HPDE6-E6E7 (cell line): ENCODE data around the gene MAP3K19.
"Not testable (repeated sequence)": the region's sequence is repeated elsewhere in the genome, so short reads cannot be mapped to it uniquely, and the experiment has no call there.

Experiments
- DNase-seq: peaks from one replicate; pipeline ENCODE4 v3.0.0; 2011; ENCODE audit warnings: missing footprints; ENCODE audit errors: extremely low spot score

MAP3K19 gene

GRCh38 chr2:135050684-135051083 is 3.4 kb upstream of the MAP3K19 start:
- DNase-seq: no peak

- no peak for DNase-seq
Observed at GRCh38 chr2:135050132-135050531, 2.9 kb upstream of the MAP3K19 start.

- no peak for DNase-seq
Observed at GRCh38 chr2:135048122-135048521, 875 bp upstream of the MAP3K19 start.

- no peak for DNase-seq
Observed at GRCh38 chr2:135043345-135043744, 3.9 kb downstream of the MAP3K19 start.

GRCh38 chr2:135037831-135038230 is 9.4 kb downstream of the MAP3K19 start:
- DNase-seq: no peak

- DNase-seq: not testable (repeated sequence)
Observed at GRCh38 chr2:135033216-135033615, 14.0 kb downstream of the MAP3K19 start.

- DNase-seq: no peak
Observed at GRCh38 chr2:135030826-135031225, 16.4 kb downstream of the MAP3K19 start.

GRCh38 chr2:135029481-135030134 is 17.6 kb downstream of the MAP3K19 start:
- no peak for DNase-seq

- no peak for DNase-seq
Observed at GRCh38 chr2:135023886-135024485, 23.3 kb downstream of the MAP3K19 start.

GRCh38 chr2:135022952-135023880 is 24.0 kb downstream of the MAP3K19 start:
- DNase-seq: no peak

- DNase-seq: no peak
Observed at GRCh38 chr2:135021618-135022017, 25.6 kb downstream of the MAP3K19 start.

- no peak for DNase-seq
Observed at GRCh38 chr2:135011633-135012032, 35.6 kb downstream of the MAP3K19 start.

GRCh38 chr2:135010200-135010942 is 36.9 kb downstream of the MAP3K19 start:
- no peak for DNase-seq

- DNase-seq: no peak
Observed at GRCh38 chr2:135009339-135009738, 37.9 kb downstream of the MAP3K19 start.

- no peak for DNase-seq
Observed at GRCh38 chr2:135005753-135006152, 41.5 kb downstream of the MAP3K19 start.

- peak; percentile 85 for DNase-seq
Observed at GRCh38 chr2:135004005-135004746, 43.1 kb downstream of the MAP3K19 start.

GRCh38 chr2:135002836-135003235 is 44.4 kb downstream of the MAP3K19 start:
- DNase-seq: no peak

- DNase-seq: no peak
Observed at GRCh38 chr2:134999521-134999920, 47.7 kb downstream of the MAP3K19 start.

GRCh38 chr2:134988994-134989605 is 58.1 kb downstream of the MAP3K19 start:
- DNase-seq: no peak

GRCh38 chr2:134985061-134985460 is 62.2 kb downstream of the MAP3K19 start:
- DNase-seq: no peak

GRCh38 chr2:134982603-134983002 is 64.6 kb downstream of the MAP3K19 start:
- DNase-seq: no peak
